GM21515 (cell line): Measurements from ENCODE around the gene BCKDK.

ENCODE experiments used
- ATAC-seq: cut with Tn5 transposase; IDR thresholded peaks from one replicate; pipeline ENCODE4 v1.9.1; 2021; ENCODE audit not compliant: unreplicated experiment

The BCKDK gene

GRCh38 chr16:31080035-31080629 is 28.1 kb upstream of the BCKDK start:
- ATAC-seq, result no peak

- ATAC-seq, result no peak
These were observed 27.3 kb upstream of the BCKDK start for GRCh38 chr16:31080756-31081419.

- no peak for ATAC-seq
These were observed 26.5 kb upstream of the BCKDK start for GRCh38 chr16:31081428-31082351.

GRCh38 chr16:31082368-31083045 is 25.7 kb upstream of the BCKDK start:
- ATAC-seq, result no peak

GRCh38 chr16:31083081-31083480 is 25.1 kb upstream of the BCKDK start:
- ATAC-seq, result no peak

GRCh38 chr16:31083556-31083955 is 24.6 kb upstream of the BCKDK start:
- ATAC-seq, result no peak

- ATAC-seq, result no peak
These were observed 24.2 kb upstream of the BCKDK start for GRCh38 chr16:31083981-31084380.

GRCh38 chr16:31084584-31085302 is 23.4 kb upstream of the BCKDK start:
- ATAC-seq, result no peak

GRCh38 chr16:31085411-31085810 is 22.8 kb upstream of the BCKDK start:
- no peak for ATAC-seq

- ATAC-seq, result no peak
These were observed 22.1 kb upstream of the BCKDK start for GRCh38 chr16:31085873-31086628.

- no peak for ATAC-seq
These were observed 21.6 kb upstream of the BCKDK start for GRCh38 chr16:31086629-31086906.

GRCh38 chr16:31087481-31087880 is 20.7 kb upstream of the BCKDK start:
- no peak for ATAC-seq

GRCh38 chr16:31087971-31088370 is 20.2 kb upstream of the BCKDK start:
- no peak for ATAC-seq

GRCh38 chr16:31088459-31089183 is 19.6 kb upstream of the BCKDK start, which contains the start of gene PRSS53:
TSS of gene PRSS53 (minus strand) at chr16:31088943. CDS start at chr16:31088809, 134 bp downstream.
- no peak for ATAC-seq

- no peak for ATAC-seq
These were observed 19.0 kb upstream of the BCKDK start for GRCh38 chr16:31089199-31089598.

- no peak for ATAC-seq
These were observed 17.6 kb upstream of the BCKDK start for GRCh38 chr16:31090540-31090939.

GRCh38 chr16:31092330-31092729 is 15.9 kb upstream of the BCKDK start:
- ATAC-seq, result no peak

GRCh38 chr16:31093132-31093703 is 15.0 kb upstream of the BCKDK start:
- no peak for ATAC-seq

- ATAC-seq, result no peak
These were observed 14.1 kb upstream of the BCKDK start for GRCh38 chr16:31094088-31094423.
